Nephron progenitor cell (in vitro differentiated cells): Measurements from ENCODE around the gene PEX11A.
A peak's percentile ranks its signal among the peaks of the same experiment; 100 is the strongest.

Experiments
- DNase-seq: peaks from one replicate; pipeline ENCODE4 v3.0.0; 2021
- H3K27ac Mint-ChIP-seq: 2 replicates; pipeline ENCODE4 v1.8.0; 2021; ENCODE audit warnings: mild to moderate bottlenecking, moderate library complexity, mixed read lengths
- H3K27me3 Mint-ChIP-seq: 2 replicates; pipeline ENCODE4 v1.8.0; 2021; ENCODE audit warnings: mild to moderate bottlenecking, low read depth, mixed read lengths; ENCODE audit not compliant: poor library complexity
- H3K36me3 Mint-ChIP-seq: 2 replicates; pipeline ENCODE4 v1.8.0; 2021; ENCODE audit warnings: low read depth, mixed read lengths
- H3K4me1 Mint-ChIP-seq: 2 replicates; pipeline ENCODE4 v1.8.0; 2021; ENCODE audit warnings: mixed read lengths
- H3K4me3 Mint-ChIP-seq: 2 replicates; pipeline ENCODE4 v1.8.0; 2021; ENCODE audit warnings: mild to moderate bottlenecking, moderate library complexity, mixed read lengths
- H3K9me3 Mint-ChIP-seq: 2 replicates; pipeline ENCODE4 v1.8.0; 2021; ENCODE audit warnings: mild to moderate bottlenecking, moderate library complexity, mixed read lengths
- CTCF ChIP-seq: fragments of 200-600 bp; sonication (generic); IDR thresholded peaks from 2 replicates; pipeline ENCODE4 v1.5.0; 2021; ENCODE audit warnings: antibody characterized with exemption

Gene PEX11A

GRCh38 chr15:89648106-89649012, 42.2 kb downstream of the PEX11A start:
- H3K9me3 Mint-ChIP-seq: no peaks in the 10 kb centered on the region
- peaks cover 5% of the 10 kb centered on the region for H3K4me1 Mint-ChIP-seq
- peaks cover 3% of the 10 kb centered on the region for H3K27me3 Mint-ChIP-seq
- H3K36me3 Mint-ChIP-seq: peaks cover 49% of the 10 kb centered on the region
- H3K4me3 Mint-ChIP-seq: no peak overlapping the region
- DNase-seq: no peak
- H3K27ac Mint-ChIP-seq: no peak overlapping the region
- TF ChIP-seq CTCF: no peak

- Mint-ChIP-seq H3K36me3 (peaks cover 58% of the 10 kb centered on the region), H3K27ac (peak overlapping the region; percentile 71), H3K9me3 (no peaks in the 10 kb centered on the region), H3K4me1 (no peaks in the 10 kb centered on the region), H3K27me3 (peaks cover 3% of the 10 kb centered on the region), H3K4me3 (no peak overlapping the region)
- TF ChIP-seq CTCF: peak; percentile 86
- peak; percentile 95 for DNase-seq
Measured at GRCh38 chr15:89647191-89647851, 43.2 kb downstream of the PEX11A start.

GRCh38 chr15:89646416-89647141, 44.0 kb downstream of the PEX11A start:
- peaks cover 54% of the 10 kb centered on the region for H3K36me3 Mint-ChIP-seq
- peaks cover 3% of the 10 kb centered on the region for H3K27me3 Mint-ChIP-seq
- no peak overlapping the region for H3K4me3 Mint-ChIP-seq
- no peaks in the 10 kb centered on the region for H3K4me1 Mint-ChIP-seq
- no peak for TF ChIP-seq CTCF
- H3K9me3 Mint-ChIP-seq: no peaks in the 10 kb centered on the region
- no peak overlapping the region for H3K27ac Mint-ChIP-seq
- no peak for DNase-seq

- Mint-ChIP-seq H3K4me1 (no peaks in the 10 kb centered on the region), H3K36me3 (peaks cover 59% of the 10 kb centered on the region), H3K9me3 (peaks cover 3% of the 10 kb centered on the region), H3K27ac (no peak overlapping the region), H3K27me3 (peaks cover 5% of the 10 kb centered on the region), H3K4me3 (no peak overlapping the region)
- DNase-seq: no peak
- no peak for TF ChIP-seq CTCF
Measured at GRCh38 chr15:89645680-89646079, 44.9 kb downstream of the PEX11A start.

- H3K27me3 Mint-ChIP-seq: peaks cover 3% of the 10 kb centered on the region
- H3K4me1 Mint-ChIP-seq: no peaks in the 10 kb centered on the region
- peaks cover 11% of the 10 kb centered on the region for H3K9me3 Mint-ChIP-seq
- no peak for TF ChIP-seq CTCF
- no peak overlapping the region for H3K4me3 Mint-ChIP-seq
- H3K36me3 Mint-ChIP-seq: peaks cover 61% of the 10 kb centered on the region
- DNase-seq: no peak
- H3K27ac Mint-ChIP-seq: no peak overlapping the region
Measured at GRCh38 chr15:89642106-89642505, 48.4 kb downstream of the PEX11A start.
